IMR-90 (cell line): ENCODE measurements around the gene SYT5. TPM values are rescaled to one million over a fixed set of nuclear protein-coding genes. Genes with fewer than 3 reads are reported as not detected.

Experiments
- ATAC-seq: fragments of 200-7000 bp; cut with Tn5 transposase; 2 replicates; pipeline ENCODE4 v1.9.1; 2020; ENCODE audit warnings: low read depth, mild to moderate bottlenecking, moderate library complexity
- BruUV-seq: library from RNA; stranded (reverse); fragments of 400-500 nt; replicated peaks from 2 replicates; lab custom pipeline; 2021; lab: Mats Ljungman, UMichigan
- CTCF ChIA-PET: fragments of 300-600 bp; formaldehyde crosslinking; extraction: SDS; loops from one replicate; lab custom pipeline; 2021; ENCODE audit warnings: antibody characterized with exemption; lab: Yijun Ruan, JAX
- POLR2A ChIA-PET: fragments of 300-600 bp; sonication (Branson Sonifier 250); formaldehyde crosslinking; loops from one replicate; lab custom pipeline; 2022; ENCODE audit warnings: antibody characterized with exemption; ENCODE audit not compliant: unreplicated experiment; lab: Charles Lee
- DNase-seq: peaks from one replicate; pipeline ENCODE4 v3.0.0; 2013
- H2AFZ ChIP-seq: replicated peaks from 2 replicates; pipeline ENCODE3; 2013; ENCODE audit warnings: low read length, mild to moderate bottlenecking; ENCODE audit not compliant: poor library complexity
- H2AK5ac ChIP-seq: 2 replicates; pipeline ENCODE4 v1.6.1; 2013; ENCODE audit warnings: low read depth, low read length, inconsistent platforms
- H2AK9ac ChIP-seq: replicated peaks from 2 replicates; pipeline ENCODE3; 2013; ENCODE audit warnings: mild to moderate bottlenecking, low read depth, low read length, moderate library complexity; ENCODE audit not compliant: poor library complexity
- H2BK120ac ChIP-seq: 2 replicates; pipeline ENCODE4 v1.6.1; 2013; ENCODE audit warnings: low read depth, low read length, inconsistent platforms
- H2BK15ac ChIP-seq: 3 replicates; pipeline ENCODE4 v1.6.1; 2013; ENCODE audit warnings: low read depth, low read length, inconsistent platforms
- H2BK20ac ChIP-seq: 2 replicates; pipeline ENCODE4 v1.6.1; 2013; ENCODE audit warnings: low read depth, mild to moderate bottlenecking, inconsistent platforms, low read length, moderate library complexity
- H2BK5ac ChIP-seq: 2 replicates; pipeline ENCODE4 v1.6.1; 2013; ENCODE audit warnings: mild to moderate bottlenecking, low read depth, low read length, inconsistent platforms; ENCODE audit not compliant: poor library complexity, severe bottlenecking
- H3K14ac ChIP-seq: replicated peaks from 2 replicates; pipeline ENCODE4 v1.6.1; 2013; ENCODE audit warnings: low read depth, low read length, inconsistent platforms
- H3K18ac ChIP-seq: 2 replicates; pipeline ENCODE4 v1.6.1; 2013; ENCODE audit warnings: low read depth, low read length, control low read depth
- H3K23ac ChIP-seq: 2 replicates; pipeline ENCODE4 v1.6.1; 2013; ENCODE audit warnings: low read depth, low read length, inconsistent platforms
- H3K27ac ChIP-seq: 2 replicates; pipeline ENCODE4 v1.5.1; 2013; ENCODE audit warnings: mild to moderate bottlenecking, control low read depth, low read length; ENCODE audit not compliant: insufficient read depth
- H3K27me3 ChIP-seq: 2 replicates; pipeline ENCODE4 v1.6.1; 2013; ENCODE audit warnings: low read length; ENCODE audit not compliant: control insufficient read depth, insufficient read depth
- H3K36me3 ChIP-seq: 2 replicates; pipeline ENCODE4 v1.6.1; 2013; ENCODE audit warnings: low read length, mixed read lengths; ENCODE audit not compliant: control insufficient read depth, insufficient read depth
- H3K4ac ChIP-seq: 2 replicates; pipeline ENCODE4 v1.6.1; 2013; ENCODE audit warnings: low read depth, low read length, inconsistent platforms
- H3K4me1 ChIP-seq: 2 replicates; pipeline ENCODE4 v1.6.1; 2013; ENCODE audit warnings: low read length, mixed read lengths; ENCODE audit not compliant: control insufficient read depth, insufficient read depth
- H3K4me2 ChIP-seq: 2 replicates; pipeline ENCODE4 v1.6.1; 2013; ENCODE audit warnings: low read depth, mild to moderate bottlenecking, control low read depth, low read length, moderate library complexity
- H3K4me3 ChIP-seq: 2 replicates; pipeline ENCODE4 v1.5.1; 2013; ENCODE audit warnings: low read depth, mild to moderate bottlenecking, control low read depth, low read length, moderate library complexity; ENCODE audit not compliant: insufficient read depth
- H3K56ac ChIP-seq: 2 replicates; pipeline ENCODE4 v1.6.1; 2013; ENCODE audit warnings: low read length, inconsistent platforms; ENCODE audit not compliant: insufficient read depth; ENCODE audit errors: extremely low read depth
- H3K79me1 ChIP-seq, 2 experiments: 2 replicates each; pipeline ENCODE4 v1.6.1; 2013; ENCODE audit warnings: low read length in 2 of 2, inconsistent platforms in 1 of 2, low read depth in 1 of 2
- H3K9ac ChIP-seq: 2 replicates; pipeline ENCODE4 v1.6.1; 2013; ENCODE audit warnings: low read depth, low read length, control low read depth
- H3K9me1 ChIP-seq: 2 replicates; pipeline ENCODE4 v1.6.1; 2013; ENCODE audit warnings: low read length, inconsistent platforms; ENCODE audit not compliant: insufficient read depth
- H3K9me3 ChIP-seq: 2 replicates; pipeline ENCODE4 v1.6.1; 2013; ENCODE audit warnings: low read length; ENCODE audit not compliant: control insufficient read depth, insufficient read depth
- H4K20me1 ChIP-seq: 2 replicates; pipeline ENCODE4 v1.6.1; 2013; ENCODE audit warnings: low read length, inconsistent platforms; ENCODE audit not compliant: insufficient read depth
- H4K5ac ChIP-seq: 2 replicates; pipeline ENCODE4 v1.6.1; 2013; ENCODE audit warnings: mild to moderate bottlenecking, low read depth, low read length, control low read depth
- H4K8ac ChIP-seq, 2 experiments: 2 replicates each; pipeline ENCODE4 v1.6.1; 2013; ENCODE audit warnings: low read depth in 2 of 2, low read length in 2 of 2, control low read depth in 1 of 2, inconsistent platforms in 1 of 2
- H4K91ac ChIP-seq: 2 replicates; pipeline ENCODE4 v1.6.1; 2013; ENCODE audit warnings: low read depth, low read length, inconsistent platforms; ENCODE audit not compliant: insufficient read depth
- BHLHE40 ChIP-seq: fragments of 150-350 bp; IDR thresholded peaks from 2 replicates; pipeline ENCODE4 v1.6.1; 2016; ENCODE audit warnings: mild to moderate bottlenecking, low read depth, low read length
- CEBPB ChIP-seq: IDR thresholded peaks from 2 replicates; pipeline ENCODE4 v1.6.1; 2012; ENCODE audit warnings: low read depth, low read length, improper control_type of control experiment
- CTCF ChIP-seq: conservative IDR thresholded peaks from 2 replicates; pipeline ENCODE4 v1.5.1; 2012; ENCODE audit warnings: mild to moderate bottlenecking, low read depth, low read length, improper control_type of control experiment
- ELK1 ChIP-seq: fragments of 150-350 bp; IDR thresholded peaks from 2 replicates; pipeline ENCODE4 v1.6.1; 2016; ENCODE audit warnings: low read depth, mild to moderate bottlenecking, low read length, moderate library complexity, borderline replicate concordance
- FOS ChIP-seq: fragments of 150-350 bp; IDR thresholded peaks from 2 replicates; pipeline ENCODE4 v1.6.1; 2016; ENCODE audit warnings: low read depth, low read length
- MAFK ChIP-seq: IDR thresholded peaks from 2 replicates; pipeline ENCODE4 v1.6.1; 2012; ENCODE audit warnings: low read depth, low read length, improper control_type of control experiment
- MXI1 ChIP-seq: IDR thresholded peaks from 2 replicates; pipeline ENCODE4 v1.6.1; 2012; ENCODE audit warnings: low read depth, mild to moderate bottlenecking, low read length, moderate library complexity, borderline replicate concordance
- NFE2L2 ChIP-seq: fragments of 150-350 bp; IDR thresholded peaks from 2 replicates; pipeline ENCODE4 v1.6.1; 2016; ENCODE audit warnings: low read depth, mild to moderate bottlenecking, low read length
- POLR2A ChIP-seq: IDR thresholded peaks from 2 replicates; pipeline ENCODE4 v1.6.1; 2012; ENCODE audit warnings: mild to moderate bottlenecking, low read depth, low read length
- RAD21 ChIP-seq: IDR thresholded peaks from 2 replicates; pipeline ENCODE4 v1.6.1; 2012; ENCODE audit warnings: low read length, improper control_type of control experiment
- RCOR1 ChIP-seq: IDR thresholded peaks from 2 replicates; pipeline ENCODE4 v1.6.1; 2012; ENCODE audit warnings: mild to moderate bottlenecking, low read length, improper control_type of control experiment; ENCODE audit not compliant: insufficient replicate concordance
- RFX5 ChIP-seq: IDR thresholded peaks from 2 replicates; pipeline ENCODE4 v1.8.0; 2012; ENCODE audit warnings: low read depth, mild to moderate bottlenecking, low read length, moderate library complexity
- USF2 ChIP-seq: fragments of 150-350 bp; IDR thresholded peaks from 2 replicates; pipeline ENCODE4 v1.6.1; 2017; ENCODE audit warnings: mild to moderate bottlenecking, antibody characterized with exemption, low read length, low read depth
- WGBS, 2 experiments: methylation state at CpG; one replicate each; pipeline versions ENCODE4 v1.1.5 to v1.1.7; 2013; ENCODE audit warnings: missing lambda C conversion rate in 2 of 2; ENCODE audit not compliant: insufficient read length in 1 of 2; ENCODE audit errors: extremely low coverage in 2 of 2; 5-methylcytosine and 5-hydroxymethylcytosine counted together
- dilution Hi-C: fragments of 300-500 bp; cut with HindIII; formaldehyde crosslinking; loops from one replicate; pipeline ENCODE4 v1.14.3; 2018; ENCODE audit warnings: low sequenced_read_pairs; ENCODE audit not compliant: unreplicated experiment
- in situ Hi-C: fragments of 300-500 bp; cut with MboI; formaldehyde crosslinking; loops from 3 replicates; pipeline ENCODE4 v1.14.3; 2019; ENCODE audit warnings: low sequenced_read_pairs, inconsistent platforms, mixed read lengths
- intact Hi-C: fragments of 100-400 bp; cut with micrococcal nuclease; formaldehyde crosslinking; loops from 2 replicates; pipeline ENCODE4 v1.10.0; 2022
- polyA plus RNA-seq, 3 experiments: library from polyadenylated mRNA; depleted of rRNA; stranded (reverse); fragments of >200 nt; gene quantifications; 2 replicates each; pipeline ENCODE4 v1.2.3, GENCODE V29; 2012; ENCODE audit warnings: low replicate concordance in 1 of 3
- total RNA-seq: library from RNA; depleted of rRNA; stranded (reverse); fragments of >200 nt; gene quantifications from 2 replicates; pipeline ENCODE4 v1.2.3, GENCODE V29; 2012

SYT5 gene
- total and polyA plus RNA-seq, 2 of the 4 experiments (the other 2 are of a cell fraction) = under 0.01 to 0.15 TPM

- Histone ChIP-seq H4K20me1 (no peaks in the 10 kb centered on the region), H3K18ac (no peak overlapping the region), H3K9me1 (no peaks in the 10 kb centered on the region), H3K9me3 (no peaks in the 10 kb centered on the region), H4K91ac (no peak overlapping the region), H3K4me1 (no peaks in the 10 kb centered on the region), H2AK5ac (no peak overlapping the region), H3K4me2 (no peak overlapping the region), H3K14ac (no peak overlapping the region), H3K4ac (no peak overlapping the region), H4K8ac (no peak overlapping the region), H2AFZ (no peak overlapping the region), H3K56ac (no peak overlapping the region), H3K27me3 (peaks cover 27% of the 10 kb centered on the region), H2BK20ac (no peak overlapping the region), H2BK5ac (no peak overlapping the region), H2BK15ac (no peak overlapping the region), H3K27ac (no peak overlapping the region), H4K5ac (no peak overlapping the region), H3K4me3 (no peak overlapping the region), H3K23ac (no peak overlapping the region), H2BK120ac (no peak overlapping the region), H2AK9ac (no peak overlapping the region), H3K36me3 (no peaks in the 10 kb centered on the region), H3K79me1 (no peaks in the 10 kb centered on the region), H3K9ac (no peak overlapping the region)
- no TSS peak for BruUV-seq
- DNase-seq (no peak), ATAC-seq (no peak)
- in situ Hi-C loops (no loop called here), dilution Hi-C loops (no loop called here), intact Hi-C loops (no loop called here)
- CTCF ChIA-PET = interaction anchor here (0.5 kb wide), 1 partner anchor 27 kb away, joined by 3 read pairs; no protein-coding TSS in a partner anchor
- POLR2A ChIA-PET = no interaction called here
- TF ChIP-seq CTCF (0 out of 2 replicates have a peak, but pooled peaks have one; percentile 17), MXI1 (no peak), NFE2L2 (no peak), RFX5 (no peak), BHLHE40 (no peak), ELK1 (no peak), RCOR1 (no peak), USF2 (no peak), CEBPB (no peak), RAD21 (0 out of 2 replicates have a peak, but pooled peaks have one; percentile 11), MAFK (no peak), POLR2A (no peak), FOS (no peak)
- no CpG with 5 or more reads among the region's 14 CpGs for WGBS, 2 experiments
These were observed 47.5 kb downstream of the SYT5 start for GRCh38 chr19:55132453-55133129.
